Activated T-cell treated with anti-CD3 and anti-CD28 coated beads, Interleukin-2, amount 50 U/mL, for 4 hours (primary cell): ENCODE data around the gene OLIG3. TPM values are rescaled to one million over a fixed set of nuclear protein-coding genes. Genes with fewer than 3 reads are reported as not detected.

Experiments
- ATAC-seq, 2 donors: fragments of 200-7000 bp; cut with Tn5 transposase; one replicate each; pipeline ENCODE4 v1.10.0; 2021
- DNase-seq: peaks from one replicate; pipeline ENCODE4 v3.0.0-alpha.2; 2020
- H3K27me3 Mint-ChIP-seq: one replicate; pipeline ENCODE4 v1.8.0; 2021; ENCODE audit warnings: low read depth, mixed read lengths
- H3K36me3 Mint-ChIP-seq: one replicate; pipeline ENCODE4 v1.8.0; 2022; ENCODE audit warnings: mixed read lengths; ENCODE audit not compliant: insufficient read depth
- H3K4me1 Mint-ChIP-seq: one replicate; pipeline ENCODE4 v1.8.0; 2021; ENCODE audit warnings: low read depth, mixed read lengths
- H3K4me3 Mint-ChIP-seq: one replicate; pipeline ENCODE4 v1.8.0; 2021; ENCODE audit warnings: mild to moderate bottlenecking, moderate library complexity, mixed read lengths
- H3K9me3 Mint-ChIP-seq: one replicate; pipeline ENCODE4 v1.8.0; 2021; ENCODE audit warnings: mixed read lengths
- total RNA-seq, 3 donors: library from RNA; stranded (reverse); gene quantifications; one replicate each; pipeline ENCODE4 v1.2.1, GENCODE V29; 2021

OLIG3 gene
- total RNA-seq, 3 donors from 2014 or later: not detected

DNA sequence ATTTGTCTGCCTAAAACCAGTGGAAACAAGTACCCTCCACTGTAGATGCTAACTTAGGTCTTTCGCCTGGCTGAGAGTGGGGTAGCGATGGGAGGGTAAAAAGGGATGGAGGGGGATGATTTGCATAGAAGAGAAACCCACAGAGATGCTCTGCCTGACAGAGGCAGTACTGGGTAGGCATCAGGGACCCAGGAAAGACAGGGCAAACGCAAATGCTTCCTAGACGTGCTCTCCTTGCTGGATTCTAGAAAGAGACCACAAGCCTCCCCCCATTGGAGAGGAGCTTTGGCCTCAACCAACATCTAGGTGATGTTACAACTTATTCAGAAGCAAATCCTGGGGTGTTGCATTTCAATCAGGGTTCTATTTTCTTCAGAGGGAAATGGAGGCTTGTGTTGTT is 3.2 kb downstream of the OLIG3 start:
- H3K4me1 Mint-ChIP-seq: peaks cover 43% of the 10 kb centered on the region
- no peak for DNase-seq
- H3K9me3 Mint-ChIP-seq: no peaks in the 10 kb centered on the region
- peaks cover 96% of the 10 kb centered on the region for H3K27me3 Mint-ChIP-seq
- no peak overlapping the region for H3K4me3 Mint-ChIP-seq
- peaks cover 1% of the 10 kb centered on the region for H3K36me3 Mint-ChIP-seq
- ATAC-seq: no peak

DNA sequence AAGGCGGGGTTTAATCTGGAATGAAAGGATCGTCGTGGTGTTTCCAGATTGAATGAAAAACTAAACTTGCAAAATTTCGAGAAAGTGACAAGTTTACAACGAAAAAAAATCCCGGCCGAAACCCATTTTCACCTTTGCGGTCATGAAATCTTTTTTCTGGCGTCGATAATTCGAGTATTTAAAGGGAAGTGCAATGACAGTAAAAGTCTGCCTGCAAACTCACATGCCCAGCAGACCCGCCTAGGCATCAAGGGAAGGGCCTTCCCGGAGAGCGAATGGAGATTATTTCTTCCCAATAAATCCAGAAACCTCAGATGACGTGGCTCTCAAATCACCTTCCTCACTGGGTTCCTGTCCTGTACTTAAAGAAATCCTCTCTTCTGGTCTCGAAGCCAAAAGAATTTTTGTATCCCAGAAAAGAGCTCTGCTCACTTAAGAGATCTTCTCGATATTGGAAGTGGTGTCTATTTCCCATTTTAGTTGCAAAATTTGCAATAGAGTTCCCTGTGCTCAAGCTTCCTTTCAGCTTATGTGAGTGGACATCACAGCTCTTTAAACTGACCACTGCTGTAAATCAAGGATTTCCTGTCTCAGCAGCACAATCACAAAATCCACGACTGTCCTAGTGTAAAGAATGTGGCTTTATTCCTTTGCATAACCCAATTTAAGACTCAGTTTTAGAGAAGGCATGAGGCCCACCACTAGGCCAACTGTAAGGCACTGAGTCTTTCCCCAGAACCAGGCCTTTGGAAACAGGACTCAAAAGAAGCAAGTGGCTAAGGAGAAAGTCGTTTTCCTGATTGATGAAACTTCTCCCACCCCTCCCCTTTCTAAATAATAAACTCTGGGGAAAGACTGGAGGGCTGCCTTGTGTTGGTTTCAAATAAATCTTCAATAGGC is 3.9 kb downstream of the OLIG3 start:
- H3K36me3 Mint-ChIP-seq: peaks cover 1% of the 10 kb centered on the region
- DNase-seq: no peak
- no peaks in the 10 kb centered on the region for H3K9me3 Mint-ChIP-seq
- ATAC-seq: no peak
- H3K4me1 Mint-ChIP-seq: peaks cover 38% of the 10 kb centered on the region
- H3K4me3 Mint-ChIP-seq: peak overlapping the region; percentile 26
- H3K27me3 Mint-ChIP-seq: peaks cover 95% of the 10 kb centered on the region

GRCh38 chr6:137489046-137490005 is 4.9 kb downstream of the OLIG3 start:
- DNase-seq: no peak

GRCh38 chr6:137488150-137489045 is 5.8 kb downstream of the OLIG3 start:
- peaks cover 22% of the 10 kb centered on the region for H3K4me1 Mint-ChIP-seq
- DNase-seq (no peak), ATAC-seq (peak; percentile 57 to 58)
- H3K27me3 Mint-ChIP-seq: peaks cover 87% of the 10 kb centered on the region
- no peaks in the 10 kb centered on the region for H3K9me3 Mint-ChIP-seq
- H3K4me3 Mint-ChIP-seq: peak overlapping the region; percentile 26
- peaks cover 1% of the 10 kb centered on the region for H3K36me3 Mint-ChIP-seq

More at GRCh38 chr6:137489046-137490005, 4.9 kb downstream of the OLIG3 start:
- Mint-ChIP-seq H3K36me3 (peaks cover 1% of the 10 kb centered on the region), H3K9me3 (no peaks in the 10 kb centered on the region), H3K4me3 (peak overlapping the region; percentile 31), H3K4me1 (peaks cover 30% of the 10 kb centered on the region), H3K27me3 (peaks cover 89% of the 10 kb centered on the region)
- ATAC-seq: no peak

DNA sequence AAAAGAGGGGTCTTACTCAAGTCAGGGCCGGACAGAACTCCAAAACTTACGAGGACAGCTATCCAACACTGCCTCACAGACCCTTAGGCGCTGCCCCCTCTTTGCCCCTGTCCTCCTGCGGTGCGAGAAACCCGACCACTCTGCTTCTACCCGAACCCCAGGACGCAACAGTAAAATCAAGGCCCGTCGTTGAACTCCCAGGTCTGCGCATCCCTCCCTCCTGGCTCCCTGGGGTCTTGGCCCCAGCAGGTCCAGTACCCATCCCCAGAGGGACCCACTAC is 6.4 kb downstream of the OLIG3 start:
- Mint-ChIP-seq H3K4me1 (peaks cover 21% of the 10 kb centered on the region), H3K4me3 (peak overlapping the region; percentile 13), H3K9me3 (no peaks in the 10 kb centered on the region), H3K36me3 (peaks cover 1% of the 10 kb centered on the region), H3K27me3 (peaks cover 84% of the 10 kb centered on the region)
- ATAC-seq (peak in 1 of 2 donors; percentile 12), DNase-seq (no peak)

DNA sequence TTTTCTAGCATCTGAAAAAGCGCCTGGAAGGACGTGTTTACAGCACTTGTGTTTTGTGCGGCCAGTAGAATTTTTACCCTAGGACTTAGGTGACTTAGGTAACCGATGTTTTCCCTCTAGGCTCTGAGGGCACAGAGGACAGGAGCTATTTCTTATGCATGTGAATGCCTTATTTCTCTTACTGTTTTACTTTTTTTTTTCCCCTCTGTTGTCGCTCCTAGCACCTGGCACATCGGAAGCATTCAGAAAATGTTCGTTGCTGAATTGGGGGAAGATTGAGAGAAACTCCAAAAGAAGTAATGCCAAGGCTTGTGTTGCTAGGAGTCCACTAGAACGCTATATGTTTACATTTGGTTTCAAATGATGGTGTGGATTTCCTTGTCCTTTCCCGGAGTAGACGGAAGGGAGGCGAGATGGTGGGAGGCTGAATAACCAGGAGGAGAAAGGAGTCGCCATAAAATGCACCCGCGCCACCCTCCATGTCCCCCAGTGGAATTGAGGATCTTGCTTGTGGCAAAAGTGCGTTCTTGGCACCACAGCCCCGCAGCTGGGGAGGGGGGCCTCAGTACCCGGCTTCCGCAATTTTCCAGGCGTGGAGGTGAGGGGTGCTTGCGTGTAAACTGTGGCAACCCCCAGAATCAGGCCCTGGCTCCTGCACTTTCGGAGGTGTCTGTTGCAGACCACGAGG is 6.9 kb downstream of the OLIG3 start:
- Mint-ChIP-seq H3K36me3 (peaks cover 1% of the 10 kb centered on the region), H3K4me1 (peaks cover 16% of the 10 kb centered on the region), H3K9me3 (no peaks in the 10 kb centered on the region), H3K27me3 (peaks cover 79% of the 10 kb centered on the region), H3K4me3 (no peak overlapping the region)
- ATAC-seq: no peak
- DNase-seq: no peak

DNA sequence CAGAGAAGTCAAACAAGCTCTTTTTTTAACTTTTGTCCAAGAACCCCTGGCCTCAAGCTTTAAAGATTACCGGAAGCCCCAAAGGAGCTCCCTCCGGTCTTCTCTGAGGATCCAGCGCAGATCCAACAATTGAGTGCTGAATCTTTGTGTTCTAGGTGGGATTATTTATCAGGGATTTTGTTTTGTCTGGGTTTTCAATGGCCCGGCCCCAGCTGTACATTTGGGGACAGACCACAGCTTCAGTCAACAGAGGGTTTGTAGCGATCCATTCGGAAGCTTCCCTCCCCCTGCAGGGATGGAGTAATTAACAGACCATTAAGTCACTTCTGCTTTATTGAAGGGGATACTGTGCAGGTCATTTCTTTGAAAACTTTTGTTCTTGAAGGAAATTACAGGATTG is 7.8 kb downstream of the OLIG3 start:
- peaks cover 1% of the 10 kb centered on the region for H3K36me3 Mint-ChIP-seq
- peaks cover 14% of the 10 kb centered on the region for H3K4me1 Mint-ChIP-seq
- ATAC-seq (no peak), DNase-seq (no peak)
- H3K27me3 Mint-ChIP-seq: peaks cover 75% of the 10 kb centered on the region
- H3K4me3 Mint-ChIP-seq: no peak overlapping the region
- no peaks in the 10 kb centered on the region for H3K9me3 Mint-ChIP-seq

GRCh38 chr6:137480431-137480830 is 13.8 kb downstream of the OLIG3 start:
- Mint-ChIP-seq H3K4me3 (no peak overlapping the region), H3K27me3 (peaks cover 32% of the 10 kb centered on the region), H3K36me3 (no peaks in the 10 kb centered on the region), H3K4me1 (no peaks in the 10 kb centered on the region), H3K9me3 (no peaks in the 10 kb centered on the region)
- no peak for DNase-seq
- ATAC-seq: no peak

DNA sequence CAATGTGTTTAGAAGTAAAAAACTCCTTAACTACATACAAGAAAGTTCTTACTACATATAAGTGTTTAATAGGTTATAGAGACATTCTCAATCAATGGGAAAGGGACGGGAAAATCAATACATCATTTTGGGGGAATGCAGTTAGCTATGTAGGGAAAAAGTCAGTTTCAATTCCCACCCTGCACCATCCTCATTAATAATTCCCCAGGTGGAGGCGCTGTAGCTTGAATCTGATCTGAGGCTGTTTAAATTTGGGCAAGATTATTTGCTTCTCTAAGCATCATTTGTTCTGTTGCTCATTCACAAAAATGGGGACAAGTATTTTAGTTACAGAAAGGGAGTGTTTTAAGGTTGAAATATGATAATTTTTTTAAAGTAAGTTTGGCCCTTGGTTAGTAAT is 19.1 kb downstream of the OLIG3 start:
- DNase-seq (no peak), ATAC-seq (no peak)
- Mint-ChIP-seq H3K27me3 (peaks cover 35% of the 10 kb centered on the region), H3K9me3 (no peaks in the 10 kb centered on the region), H3K36me3 (no peaks in the 10 kb centered on the region), H3K4me1 (no peaks in the 10 kb centered on the region), H3K4me3 (no peak overlapping the region)

GRCh38 chr6:137473598-137473997 is 20.6 kb downstream of the OLIG3 start:
- Mint-ChIP-seq H3K9me3 (no peaks in the 10 kb centered on the region), H3K4me3 (no peak overlapping the region), H3K27me3 (peaks cover 28% of the 10 kb centered on the region), H3K36me3 (no peaks in the 10 kb centered on the region), H3K4me1 (no peaks in the 10 kb centered on the region)
- ATAC-seq (no peak), DNase-seq (no peak)

DNA sequence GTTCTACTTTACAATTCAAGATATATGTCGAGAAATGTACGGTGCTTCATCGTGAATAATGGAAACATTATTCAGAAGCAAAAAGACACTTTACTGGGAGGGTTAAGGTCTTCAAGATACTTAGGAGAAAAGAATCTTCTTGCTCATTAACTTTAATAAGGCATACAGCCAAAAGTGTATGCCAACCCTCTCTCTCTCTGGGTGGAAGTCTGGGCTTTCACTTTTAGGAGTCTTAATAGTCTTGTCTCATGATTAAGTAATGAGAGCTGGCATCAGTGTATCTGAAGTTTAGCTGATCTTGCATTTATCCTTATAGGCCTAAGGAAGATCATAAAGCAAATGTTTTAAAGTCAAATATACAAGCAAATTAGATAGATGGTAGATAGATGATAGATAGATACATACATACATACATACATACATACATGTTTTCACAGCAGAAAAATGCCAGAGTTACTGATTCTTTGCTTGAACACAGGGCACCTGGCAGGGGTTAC is 21.5 kb downstream of the OLIG3 start:
- Mint-ChIP-seq H3K36me3 (no peaks in the 10 kb centered on the region), H3K27me3 (peaks cover 26% of the 10 kb centered on the region), H3K4me1 (no peaks in the 10 kb centered on the region), H3K9me3 (no peaks in the 10 kb centered on the region), H3K4me3 (no peak overlapping the region)
- DNase-seq: no peak
- ATAC-seq: no peak

DNA sequence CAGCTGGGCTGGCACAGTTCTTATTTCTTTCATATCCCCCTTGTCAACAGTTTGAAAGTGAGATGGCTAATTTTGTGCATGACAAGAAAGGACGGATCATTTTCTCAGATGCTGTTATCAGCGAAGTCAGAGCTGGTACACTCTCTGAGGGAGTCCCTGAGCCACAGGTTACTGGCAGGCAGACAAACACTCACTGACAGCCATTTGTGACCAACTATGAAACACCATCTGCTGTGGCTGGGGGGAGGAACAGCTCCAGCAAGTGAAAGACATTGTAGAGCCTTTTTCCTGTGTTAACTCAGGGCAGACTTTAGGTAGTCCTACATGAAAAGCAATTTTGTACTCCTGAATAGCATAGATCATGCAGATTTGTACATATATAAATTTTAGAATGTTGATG is 22.2 kb downstream of the OLIG3 start:
- no peaks in the 10 kb centered on the region for H3K36me3 Mint-ChIP-seq
- ATAC-seq: no peak
- H3K9me3 Mint-ChIP-seq: no peaks in the 10 kb centered on the region
- peaks cover 25% of the 10 kb centered on the region for H3K27me3 Mint-ChIP-seq
- no peak overlapping the region for H3K4me3 Mint-ChIP-seq
- no peak for DNase-seq
- H3K4me1 Mint-ChIP-seq: no peaks in the 10 kb centered on the region

DNA sequence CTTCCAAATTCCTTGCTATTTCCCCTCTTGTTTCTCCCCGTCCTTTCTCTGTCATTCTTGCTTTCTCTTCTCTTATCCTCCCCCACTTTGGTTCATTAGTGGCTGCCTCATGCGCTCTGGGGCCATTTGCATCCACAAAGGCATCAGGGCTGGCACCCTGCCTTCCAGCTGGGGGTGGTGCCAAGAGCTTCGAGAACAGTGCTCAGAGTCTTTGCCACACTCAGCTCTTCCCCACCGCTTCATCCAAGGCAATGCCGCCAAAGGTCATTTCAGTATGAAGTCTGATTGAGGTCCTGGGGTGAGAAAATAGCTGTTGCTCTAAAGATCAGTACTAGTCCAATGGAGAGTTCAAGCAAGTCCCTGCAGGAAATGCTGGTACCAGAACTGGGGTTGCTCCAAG is 22.7 kb downstream of the OLIG3 start:
- no peaks in the 10 kb centered on the region for H3K9me3 Mint-ChIP-seq
- H3K4me1 Mint-ChIP-seq: no peaks in the 10 kb centered on the region
- ATAC-seq (no peak), DNase-seq (no peak)
- no peak overlapping the region for H3K4me3 Mint-ChIP-seq
- no peaks in the 10 kb centered on the region for H3K36me3 Mint-ChIP-seq
- peaks cover 24% of the 10 kb centered on the region for H3K27me3 Mint-ChIP-seq
